Spleen (tissue), 11 donors: ENCODE data around the gene ZMIZ1. TPM values are rescaled to one million over a fixed set of nuclear protein-coding genes. Genes with fewer than 3 reads are reported as not detected.

Experiments
- DNase-seq: peaks from one replicate; pipeline ENCODE4 v3.0.0-alpha.2; 2020
- H3K27ac ChIP-seq, 8 donors: fragments of 200-600 bp; sonication (generic) in 7 of 8; 1 replicate in 4 of 8; 2 replicates in 4 of 8; pipeline versions ENCODE4 v1.5.0 to v1.8.0; 2016 to 2021; ENCODE audit warnings: inconsistent platforms in 4 of 8, mild to moderate bottlenecking in 4 of 8, moderate library complexity in 1 of 8
- H3K27me3 ChIP-seq, 7 donors: fragments of 200-600 bp; sonication (generic) in 6 of 7; replicated peaks in 1 of 7; 1 replicate in 4 of 7; 2 replicates in 3 of 7; pipeline versions ENCODE4 v1.5.0 to v1.8.0; 2016 to 2021; ENCODE audit warnings: inconsistent platforms in 3 of 7, mild to moderate bottlenecking in 1 of 7
- H3K36me3 ChIP-seq, 6 donors: fragments of 200-600 bp; sonication (generic) in 5 of 6; 1 replicate in 4 of 6; 2 replicates in 2 of 6; pipeline versions ENCODE4 v1.5.0 to v1.8.0; 2016 to 2021; ENCODE audit warnings: inconsistent platforms in 2 of 6
- H3K4me1 ChIP-seq, 6 donors: fragments of 200-600 bp; sonication (generic) in 5 of 6; 1 replicate in 3 of 6; 2 replicates in 3 of 6; pipeline versions ENCODE4 v1.5.0 to v1.8.0; 2016 to 2021; ENCODE audit warnings: inconsistent platforms in 3 of 6
- H3K4me3 ChIP-seq, 8 donors: fragments of 200-600 bp; sonication (generic) in 7 of 8; 1 replicate in 4 of 8; 2 replicates in 4 of 8; pipeline versions ENCODE4 v1.5.0 to v1.8.0; 2016 to 2021; ENCODE audit warnings: inconsistent platforms in 4 of 8, mild to moderate bottlenecking in 4 of 8, moderate library complexity in 2 of 8
- H3K9me3 ChIP-seq, 8 donors: fragments of 200-600 bp; sonication (generic) in 7 of 8; 1 replicate in 4 of 8; 2 replicates in 4 of 8; pipeline versions ENCODE4 v1.5.0 to v1.8.0; 2016 to 2021; ENCODE audit warnings: inconsistent platforms in 4 of 8
- POLR2A ChIP-seq, 3 donors: fragments of 450-650 bp; IDR thresholded peaks; one replicate each; pipeline ENCODE4 v1.5.1; 2017; ENCODE audit warnings: antibody characterized with exemption in 3 of 3, mild to moderate bottlenecking in 1 of 3
- POLR2AphosphoS5 ChIP-seq, 3 donors: sonication (generic); formaldehyde crosslinking; IDR thresholded peaks; one replicate each; pipeline ENCODE4 v1.5.1; 2017; ENCODE audit warnings: antibody characterized with exemption in 3 of 3
- WGBS, 5 donors: extraction: QIAGEN DNeasy Blood & Tissue Kit in 3 of 5; methylation state at CpG; one replicate each; pipeline versions ENCODE4 v1.1.5 to v1.1.7; 2013 to 2018; 5-methylcytosine and 5-hydroxymethylcytosine counted together
- intact Hi-C: fragments of 100-400 bp; cut with DNase I; formaldehyde crosslinking; loops from one replicate; pipeline ENCODE4 v1.15.0; 2023; ENCODE audit warnings: low total_unique reads
- polyA plus RNA-seq, 3 donors: library from polyadenylated mRNA; stranded (reverse); fragments of 200-250 nt; gene quantifications; one replicate each; pipeline ENCODE4 v1.2.1, GENCODE V29; 2013
- total RNA-seq, 7 donors: library from RNA; depleted of rRNA in 3 of 7; stranded (reverse); fragments of >200 nt in 3 of 7; fragmentation: NEBNext Ultra II Directional in 4 of 7; extraction: Animal tissue kit (Norgen Biotek cat#: 25700) in 4 of 7; gene quantifications; one replicate each; pipeline versions ENCODE4 v1.1.0 to v1.2.1, GENCODE V29; 2016 to 2021
- TF ChIP-seq, protein P1 (sequence below), 11 experiments: fragments of 200-600 bp in 7 of 11; fragments of 450-650 bp in 4 of 11; sonication (generic) in 4 of 11; IDR thresholded peaks in 8 of 11; conservative IDR thresholded peaks in 3 of 11; 1 replicate in 7 of 11; 2 replicates in 4 of 11; pipeline versions ENCODE4 v1.4.0 to v1.8.0; 2016 to 2021; ENCODE audit warnings: antibody characterized with exemption in 11 of 11, inconsistent platforms in 4 of 11, mild to moderate bottlenecking in 1 of 11
- donor health status: healthy with polysubstance abuse.
- donor health status: DM: no; HTN: no; CAD: no; lungs with moderate emphysema.
- donor health status: DM: no; HTN: no; CAD: no.
- donor health status: Bipolar disorder and iron deficiency.
- donor health status: healthy.
- donor health status: DM: no; HTN: no; CAD: no.
- donor health status: DM: yes; HTN: yes; CAD: no.

Gene ZMIZ1
- total and polyA plus RNA-seq, 10 donors = 10.7 to 210 (median 125) TPM

GRCh38 chr10:79152423-79152817 is 83.7 kb downstream of the ZMIZ1 start:
- Histone ChIP-seq H3K27me3 (no peaks in the 10 kb centered on the region), H3K4me1 (peaks cover 44 to 100% (median 86%) of the 10 kb centered on the region in 6 donors)

DNA sequence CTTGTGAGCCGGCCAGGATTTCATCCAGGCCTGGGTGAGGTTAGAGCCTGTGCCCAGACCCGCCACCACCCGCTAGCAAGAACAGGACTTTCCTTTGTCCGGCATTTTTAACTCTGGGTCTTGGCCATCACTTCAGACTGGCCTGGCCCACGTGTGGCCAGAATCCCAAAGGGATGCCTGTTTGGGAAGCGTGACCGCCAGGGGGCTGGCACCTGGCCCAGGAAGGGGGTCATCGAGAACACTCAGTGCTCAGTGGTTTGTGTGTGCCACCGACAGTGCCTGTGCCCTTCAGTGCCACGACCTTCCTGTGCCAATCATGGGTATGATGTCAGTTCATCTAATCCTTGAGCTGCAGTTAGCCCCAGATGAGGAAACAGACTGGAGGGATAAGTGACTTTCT is 85.0 kb downstream of the ZMIZ1 start:
- WGBS, 5 donors = 62 to 85% (median 69%) methylated on average over 6 to 10 of the region's 10 CpGs
- peak; percentile 74 to 79 (median 76) for TF ChIP-seq POLR2AphosphoS5 (IDR thresholded peaks at IDR 0.05)
- TF ChIP-seq POLR2A (IDR thresholded peaks at IDR 0.05) = no peak
- TF ChIP-seq, protein P1, sequence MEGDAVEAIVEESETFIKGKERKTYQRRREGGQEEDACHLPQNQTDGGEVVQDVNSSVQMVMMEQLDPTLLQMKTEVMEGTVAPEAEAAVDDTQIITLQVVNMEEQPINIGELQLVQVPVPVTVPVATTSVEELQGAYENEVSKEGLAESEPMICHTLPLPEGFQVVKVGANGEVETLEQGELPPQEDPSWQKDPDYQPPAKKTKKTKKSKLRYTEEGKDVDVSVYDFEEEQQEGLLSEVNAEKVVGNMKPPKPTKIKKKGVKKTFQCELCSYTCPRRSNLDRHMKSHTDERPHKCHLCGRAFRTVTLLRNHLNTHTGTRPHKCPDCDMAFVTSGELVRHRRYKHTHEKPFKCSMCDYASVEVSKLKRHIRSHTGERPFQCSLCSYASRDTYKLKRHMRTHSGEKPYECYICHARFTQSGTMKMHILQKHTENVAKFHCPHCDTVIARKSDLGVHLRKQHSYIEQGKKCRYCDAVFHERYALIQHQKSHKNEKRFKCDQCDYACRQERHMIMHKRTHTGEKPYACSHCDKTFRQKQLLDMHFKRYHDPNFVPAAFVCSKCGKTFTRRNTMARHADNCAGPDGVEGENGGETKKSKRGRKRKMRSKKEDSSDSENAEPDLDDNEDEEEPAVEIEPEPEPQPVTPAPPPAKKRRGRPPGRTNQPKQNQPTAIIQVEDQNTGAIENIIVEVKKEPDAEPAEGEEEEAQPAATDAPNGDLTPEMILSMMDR (IDR thresholded peaks at IDR 0.05 in 8 of 11, conservative IDR thresholded peaks at IDR 0.05 in 3 of 11) = peak in 1 of 11 experiments; percentile 18
- Histone ChIP-seq H3K27me3 (no peaks in the 10 kb centered on the region), H3K9me3 (no peaks in the 10 kb centered on the region), H3K4me3 (no peak overlapping the region), H3K36me3 (no peaks in the 10 kb centered on the region), H3K4me1 (peaks cover 37 to 100% (median 81%) of the 10 kb centered on the region in 6 donors), H3K27ac (peak overlapping the region; percentile 32 to 95 (median 88))
- DNase-seq = no peak
- intact Hi-C loops = no loop called here

More at GRCh38 chr10:79152423-79152817, 83.7 kb downstream of the ZMIZ1 start:
- no peak for DNase-seq
- 68 to 89% (median 81%) methylated on average over 7 of the region's 7 CpGs for WGBS, 5 donors
- no peak overlapping the region for H3K4me3 ChIP-seq
- peak overlapping the region; percentile 77 to 95 (median 88) for H3K27ac ChIP-seq
- TF ChIP-seq POLR2A (IDR thresholded peaks at IDR 0.05) (no peak), POLR2AphosphoS5 (IDR thresholded peaks at IDR 0.05) (peak in 1 of 3 donors; percentile 15)
- TF ChIP-seq, protein P1 (IDR thresholded peaks at IDR 0.05 in 8 of 11, conservative IDR thresholded peaks at IDR 0.05 in 3 of 11) = no peak
- H3K36me3 ChIP-seq = no peaks in the 10 kb centered on the region
- intact Hi-C loops = no loop called here
- no peaks in the 10 kb centered on the region for H3K9me3 ChIP-seq

DNA sequence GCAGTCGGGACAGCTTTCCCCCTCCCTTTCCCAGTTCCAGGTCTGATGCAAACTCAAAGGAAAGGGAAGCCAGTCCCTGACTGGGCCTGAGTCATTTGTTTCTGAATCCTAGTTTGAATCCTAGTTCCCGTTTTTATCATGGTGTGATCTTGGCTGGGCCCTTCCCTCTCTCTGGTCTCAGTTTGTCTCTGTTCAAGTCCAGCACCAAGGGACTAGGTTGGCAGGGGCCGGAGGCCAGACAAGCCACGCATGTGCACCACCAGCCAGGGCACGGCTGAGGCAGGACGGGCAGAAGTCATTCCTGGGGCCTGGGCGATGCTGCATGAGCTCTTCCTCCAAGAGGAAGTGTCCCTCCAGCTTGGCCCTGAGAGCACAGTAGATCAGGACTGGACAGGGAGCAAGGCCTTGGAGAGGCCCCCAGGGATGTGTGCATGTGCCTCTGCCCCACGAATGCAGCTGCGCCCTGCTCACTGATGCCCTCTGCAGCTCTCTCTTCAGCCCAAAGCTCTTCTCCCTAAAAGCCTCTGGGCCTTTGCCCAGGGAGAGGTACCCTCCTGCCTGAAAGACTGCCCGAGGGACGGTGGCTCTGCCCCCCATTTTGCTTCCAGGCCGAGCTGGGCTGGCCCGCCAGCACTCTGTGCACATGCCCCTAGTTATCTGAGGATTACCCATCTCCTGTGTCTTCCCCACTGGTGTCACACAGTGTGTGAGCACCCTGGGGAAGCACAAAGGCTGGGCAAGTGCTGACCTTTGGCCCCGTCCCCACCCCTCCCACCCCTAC is 86.7 kb downstream of the ZMIZ1 start:
- intact Hi-C loops = no loop called here
- Histone ChIP-seq H3K4me1 (peaks cover 28 to 100% (median 79%) of the 10 kb centered on the region in 6 donors), H3K4me3 (no peak overlapping the region), H3K9me3 (no peaks in the 10 kb centered on the region), H3K27ac (peak overlapping the region; percentile 13 to 95 (median 88)), H3K36me3 (no peaks in the 10 kb centered on the region), H3K27me3 (no peaks in the 10 kb centered on the region)
- TF ChIP-seq POLR2AphosphoS5 (IDR thresholded peaks at IDR 0.05) (peak; percentile 79 to 87 (median 82)), POLR2A (IDR thresholded peaks at IDR 0.05) (no peak)
- TF ChIP-seq, protein P1 (IDR thresholded peaks at IDR 0.05 in 8 of 11, conservative IDR thresholded peaks at IDR 0.05 in 3 of 11) = peak in 3 of 11 experiments; percentile 8 to 16 (median 15)
- WGBS, 5 donors = 49 to 75% (median 59%) methylated on average over 14 of the region's 14 CpGs
- peak; percentile 86 for DNase-seq
